Measurements from ENCODE around the gene RCBTB2. TPM values are rescaled to one million over a fixed set of nuclear protein-coding genes. Genes with fewer than 3 reads are reported as not detected.

RCBTB2 gene
- total and polyA plus RNA-seq, 12 donors = 9.8 to 36.4 (median 16.9) TPM

DNA sequence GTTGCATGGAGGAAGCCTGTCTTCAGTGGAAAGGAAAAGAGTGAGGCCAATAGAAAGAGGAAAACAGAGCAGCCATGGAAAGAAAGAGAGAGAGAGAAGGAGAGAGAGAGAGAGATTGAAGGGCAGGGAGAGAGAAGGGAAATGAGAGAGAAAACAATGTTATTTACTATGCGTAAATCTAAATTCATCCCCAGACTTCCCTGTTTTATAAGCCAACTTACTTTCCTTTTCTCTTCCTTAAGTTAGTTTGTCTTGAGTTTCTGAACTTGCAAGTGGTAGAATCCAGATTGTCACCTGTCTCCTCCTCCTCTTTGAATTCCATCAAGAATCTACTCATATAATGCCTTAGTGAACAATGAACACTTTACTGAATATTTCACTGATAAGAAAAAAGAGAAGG is 16.8 kb upstream of the RCBTB2 start:
- no peaks in the 10 kb centered on the region for H3K36me3 ChIP-seq (replicated peaks in 1 of 2)
- no peak overlapping the region for H3K4me3 ChIP-seq
- no peak for DNase-seq
- no peaks in the 10 kb centered on the region for H3K4me1 ChIP-seq (replicated peaks in 1 of 2)
- TF ChIP-seq POLR2A (IDR thresholded peaks at IDR 0.05) = no peak
- TF ChIP-seq, protein P1, sequence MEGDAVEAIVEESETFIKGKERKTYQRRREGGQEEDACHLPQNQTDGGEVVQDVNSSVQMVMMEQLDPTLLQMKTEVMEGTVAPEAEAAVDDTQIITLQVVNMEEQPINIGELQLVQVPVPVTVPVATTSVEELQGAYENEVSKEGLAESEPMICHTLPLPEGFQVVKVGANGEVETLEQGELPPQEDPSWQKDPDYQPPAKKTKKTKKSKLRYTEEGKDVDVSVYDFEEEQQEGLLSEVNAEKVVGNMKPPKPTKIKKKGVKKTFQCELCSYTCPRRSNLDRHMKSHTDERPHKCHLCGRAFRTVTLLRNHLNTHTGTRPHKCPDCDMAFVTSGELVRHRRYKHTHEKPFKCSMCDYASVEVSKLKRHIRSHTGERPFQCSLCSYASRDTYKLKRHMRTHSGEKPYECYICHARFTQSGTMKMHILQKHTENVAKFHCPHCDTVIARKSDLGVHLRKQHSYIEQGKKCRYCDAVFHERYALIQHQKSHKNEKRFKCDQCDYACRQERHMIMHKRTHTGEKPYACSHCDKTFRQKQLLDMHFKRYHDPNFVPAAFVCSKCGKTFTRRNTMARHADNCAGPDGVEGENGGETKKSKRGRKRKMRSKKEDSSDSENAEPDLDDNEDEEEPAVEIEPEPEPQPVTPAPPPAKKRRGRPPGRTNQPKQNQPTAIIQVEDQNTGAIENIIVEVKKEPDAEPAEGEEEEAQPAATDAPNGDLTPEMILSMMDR (IDR thresholded peaks at IDR 0.05) = no peak
- intact Hi-C loops (cut with DNase I) = no loop called here
- 76 to 85% (median 81%) methylated on average over 1 of the region's 1 CpG for WGBS, 4 donors
- no peaks in the 10 kb centered on the region for H3K9me3 ChIP-seq (replicated peaks in 1 of 3)
- H3K27ac ChIP-seq = no peak overlapping the region
- no peaks in the 10 kb centered on the region for H3K27me3 ChIP-seq

DNA sequence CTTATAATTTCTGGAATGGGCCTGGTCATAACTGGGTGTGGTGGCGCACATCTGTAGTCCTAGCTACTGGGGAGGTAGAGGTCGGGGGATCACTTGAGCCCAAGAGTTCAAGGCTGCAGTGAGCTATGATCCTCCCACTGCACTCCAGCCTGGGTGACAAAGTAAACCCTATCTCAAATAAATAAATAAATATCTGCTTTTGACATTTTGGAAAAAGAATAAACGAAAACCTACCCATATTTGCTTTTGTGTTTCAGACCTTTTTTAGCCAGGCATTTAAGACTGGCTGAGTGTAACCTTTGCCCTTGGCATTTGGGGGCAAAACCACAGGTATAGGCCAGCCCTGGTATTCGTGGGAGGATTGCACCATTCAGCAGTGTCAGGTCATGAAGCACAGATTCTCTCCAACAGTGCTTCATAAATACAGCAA is 14.8 kb upstream of the RCBTB2 start:
- H3K9me3 ChIP-seq (replicated peaks in 1 of 3) = no peaks in the 10 kb centered on the region
- H3K27me3 ChIP-seq = no peaks in the 10 kb centered on the region
- no peaks in the 10 kb centered on the region for H3K36me3 ChIP-seq (replicated peaks in 1 of 2)
- intact Hi-C loops (cut with DNase I) = no loop called here
- no peak overlapping the region for H3K4me3 ChIP-seq
- no peak overlapping the region for H3K27ac ChIP-seq
- H3K4me1 ChIP-seq (replicated peaks in 1 of 2) = peaks cover 0 to 9% of the 10 kb centered on the region in 2 donors
- TF ChIP-seq, protein P1 (IDR thresholded peaks at IDR 0.05) = no peak
- TF ChIP-seq POLR2A (IDR thresholded peaks at IDR 0.05) = no peak
- no peak for DNase-seq
- 67 to 77% (median 76%) methylated on average over 4 of the region's 4 CpGs for WGBS, 4 donors

DNA sequence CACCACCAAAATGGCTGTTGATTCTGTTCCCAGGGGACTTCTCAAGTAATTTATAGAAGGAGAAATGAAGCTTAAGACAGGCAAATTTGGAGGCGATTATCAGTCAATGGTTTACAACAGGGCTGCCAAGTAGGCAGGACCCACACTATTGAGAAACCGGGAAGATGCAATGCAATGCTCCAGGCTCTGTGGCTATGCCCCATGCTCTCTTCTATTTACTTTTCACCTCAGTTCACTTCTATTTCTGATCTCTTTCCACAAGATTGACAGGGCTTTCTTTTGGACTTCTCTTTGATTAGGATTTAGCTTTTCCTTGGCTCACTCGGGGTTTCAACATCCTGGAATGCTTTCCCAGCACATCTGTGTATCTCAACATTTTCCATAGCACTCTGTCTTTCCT is 12.7 kb upstream of the RCBTB2 start:
- H3K27ac ChIP-seq = no peak overlapping the region
- H3K4me1 ChIP-seq (replicated peaks in 1 of 2) = peaks cover 0 to 15% of the 10 kb centered on the region in 2 donors
- no peak for TF ChIP-seq POLR2A (IDR thresholded peaks at IDR 0.05)
- TF ChIP-seq, protein P1 (IDR thresholded peaks at IDR 0.05) = no peak
- intact Hi-C loops (cut with DNase I) = no loop called here
- no peaks in the 10 kb centered on the region for H3K9me3 ChIP-seq (replicated peaks in 1 of 3)
- no peaks in the 10 kb centered on the region for H3K27me3 ChIP-seq
- no peaks in the 10 kb centered on the region for H3K36me3 ChIP-seq (replicated peaks in 1 of 2)
- WGBS, 4 donors = 82 to 89% (median 86%) methylated on average over 3 of the region's 3 CpGs
- H3K4me3 ChIP-seq = no peak overlapping the region
- DNase-seq = no peak

DNA sequence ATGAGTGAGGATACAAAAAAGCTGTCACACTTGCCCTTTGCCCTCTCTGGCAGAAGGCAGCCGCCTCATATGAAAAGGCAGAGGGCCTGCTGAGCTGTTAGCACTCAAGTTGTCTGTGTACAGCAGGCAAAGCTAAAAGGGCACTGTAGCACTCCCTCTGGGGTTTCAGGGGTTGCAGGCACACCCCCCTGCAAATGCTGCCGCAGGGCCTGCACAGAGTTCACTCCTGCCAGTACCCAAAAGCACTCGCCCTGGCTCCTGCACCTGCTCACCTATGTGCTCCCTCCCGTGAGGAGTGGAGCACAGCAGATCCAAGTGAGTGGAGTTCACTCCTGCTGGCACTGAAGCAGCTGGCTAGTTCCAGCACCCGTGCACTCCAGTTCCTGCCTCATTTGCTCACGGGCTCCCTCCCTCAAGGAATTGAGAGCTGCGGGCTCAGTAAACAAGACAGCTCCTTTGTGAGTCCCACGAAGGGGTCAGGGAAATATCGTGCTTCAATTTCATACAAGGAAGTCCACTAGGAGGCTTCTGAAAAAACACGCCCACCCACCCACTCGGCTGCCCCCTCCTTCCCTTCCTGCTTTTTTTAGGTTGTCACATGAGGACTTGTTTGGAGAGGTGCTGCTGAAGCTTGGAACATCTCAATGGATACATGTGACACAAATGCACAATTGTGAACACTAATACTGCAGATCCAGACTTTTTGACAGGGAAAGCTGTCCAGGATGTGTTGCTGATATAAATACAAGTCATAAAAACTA is 9.9 kb upstream of the RCBTB2 start:
- intact Hi-C loops (cut with DNase I) = no loop called here
- Histone ChIP-seq H3K9me3 (replicated peaks in 1 of 3) (no peaks in the 10 kb centered on the region), H3K27ac (peak overlapping the region in 2 of 5 donors; percentile 30 to 36), H3K4me3 (no peak overlapping the region), H3K36me3 (replicated peaks in 1 of 2) (no peaks in the 10 kb centered on the region), H3K4me1 (replicated peaks in 1 of 2) (peaks cover 0 to 15% of the 10 kb centered on the region in 2 donors), H3K27me3 (no peaks in the 10 kb centered on the region)
- peak in 6 of 7 donors; percentile 21 to 68 (median 34) for DNase-seq
- no peak for TF ChIP-seq POLR2A (IDR thresholded peaks at IDR 0.05)
- TF ChIP-seq, protein P1 (IDR thresholded peaks at IDR 0.05) = no peak
- WGBS, 4 donors = 19 to 42% (median 32%) methylated on average over 11 of the region's 11 CpGs
